Activated CD4-positive, alpha-beta T cell treated with anti-CD3 and anti-CD28 coated beads, Interleukin-2, amount 10 ng/mL, durations not matched to agents 7 days and 5 days (primary cell): ENCODE measurements around the gene UFC1. TPM values are rescaled to one million over a fixed set of nuclear protein-coding genes. Genes with fewer than 3 reads are reported as not detected.

Source experiments
- CTCF ChIA-PET: fragments of 350-600 bp; sonication (Branson Sonifier 250); formaldehyde crosslinking; loops from one replicate; lab custom pipeline; 2021; ENCODE audit warnings: antibody characterized with exemption; lab: Charles Lee
- POLR2A ChIA-PET: fragments of 350-600 bp; sonication (Branson Sonifier 250); formaldehyde crosslinking; loops from one replicate; lab custom pipeline; 2021; ENCODE audit warnings: antibody characterized with exemption; lab: Charles Lee
- DNase-seq: peaks from one replicate; pipeline ENCODE4 v3.0.0-alpha.2; 2020
- H3K27ac Mint-ChIP-seq: one replicate; pipeline ENCODE4 v1.8.0; 2021; ENCODE audit warnings: mild to moderate bottlenecking, moderate library complexity, mixed read lengths
- H3K27me3 Mint-ChIP-seq: one replicate; pipeline ENCODE4 v1.8.0; 2021; ENCODE audit warnings: mixed read lengths
- H3K36me3 Mint-ChIP-seq: one replicate; pipeline ENCODE4 v1.8.0; 2021; ENCODE audit warnings: low read depth, mixed read lengths
- H3K4me1 Mint-ChIP-seq: one replicate; pipeline ENCODE4 v1.8.0; 2021; ENCODE audit warnings: mixed read lengths
- H3K4me3 Mint-ChIP-seq: one replicate; pipeline ENCODE4 v1.8.0; 2021; ENCODE audit warnings: mild to moderate bottlenecking, moderate library complexity, mixed read lengths
- H3K9me3 Mint-ChIP-seq: one replicate; pipeline ENCODE4 v1.8.0; 2021; ENCODE audit warnings: mixed read lengths
- total RNA-seq, 2 experiments: library from RNA; stranded (reverse); gene quantifications; one replicate each; pipeline ENCODE4 v1.2.3, GENCODE V29; 2021

UFC1 gene
- total RNA-seq, 2 experiments from 2014 or later: 115 to 120 TPM

DNA sequence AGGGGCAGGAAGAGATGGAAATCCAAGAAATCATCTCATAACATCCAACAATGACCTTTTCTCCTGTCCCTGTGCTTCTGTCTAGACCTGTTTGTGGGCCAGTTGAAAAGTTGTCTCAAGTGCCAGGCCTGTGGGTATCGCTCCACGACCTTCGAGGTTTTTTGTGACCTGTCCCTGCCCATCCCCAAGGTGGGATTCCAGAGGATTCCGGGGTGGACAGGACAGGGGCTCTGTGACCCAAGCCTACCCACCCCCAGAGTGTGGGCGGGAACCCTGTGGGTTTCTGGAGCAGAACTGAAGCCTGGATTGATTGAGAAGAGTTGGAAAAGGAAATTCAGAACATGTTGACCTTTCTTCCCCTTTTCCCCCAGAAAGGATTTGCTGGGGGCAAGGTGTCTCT is 10.0 kb downstream of the UFC1 start:
- H3K4me1 Mint-ChIP-seq: peaks cover 68% of the 10 kb centered on the region

DNA sequence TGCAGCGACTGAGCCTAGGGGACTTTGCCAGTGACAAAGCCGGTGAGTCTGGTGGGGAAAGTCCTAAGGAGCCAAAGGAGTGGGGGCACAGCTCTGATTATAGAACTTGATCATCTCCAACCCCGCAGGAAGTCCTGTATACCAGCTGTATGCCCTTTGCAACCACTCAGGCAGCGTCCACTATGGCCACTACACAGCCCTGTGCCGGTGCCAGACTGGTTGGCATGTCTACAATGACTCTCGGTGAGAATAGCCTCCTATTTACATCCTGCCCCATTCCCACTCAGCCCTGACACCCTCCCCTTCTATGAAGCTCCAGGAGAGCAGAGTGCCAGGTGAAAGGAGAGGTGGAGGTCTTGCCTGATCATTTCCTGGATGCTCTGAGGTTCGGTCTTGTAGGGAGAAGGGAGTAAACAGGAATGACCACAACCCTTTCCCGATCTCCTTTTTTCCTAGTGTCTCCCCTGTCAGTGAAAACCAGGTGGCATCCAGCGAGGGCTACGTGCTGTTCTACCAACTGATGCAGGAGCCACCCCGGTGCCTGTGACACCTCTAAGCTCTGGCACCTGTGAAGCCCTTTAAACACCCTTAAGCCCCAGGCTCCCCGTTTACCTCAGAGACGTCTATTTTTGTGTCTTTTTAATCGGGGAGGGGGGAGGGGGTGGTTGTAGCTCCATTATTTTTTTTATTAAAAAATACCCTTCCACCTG is 11.3 kb downstream of the UFC1 start:
- Mint-ChIP-seq H3K9me3 (no peaks in the 10 kb centered on the region), H3K36me3 (peaks cover 27% of the 10 kb centered on the region), H3K27me3 (no peaks in the 10 kb centered on the region), H3K27ac (peak overlapping the region; percentile 97), H3K4me1 (peaks cover 59% of the 10 kb centered on the region), H3K4me3 (peak overlapping the region; percentile 39)
- ChIA-PET CTCF (interaction anchor here (0.6 to 4.7 kb wide), 22 partner anchors 8 to 217 kb away, joined by 3 to 30 read pairs (median 5); partner anchors contain the start of genes ARHGAP30, B4GALT3, DEDD and FCER1G), POLR2A (no interaction called here)
- no peak for DNase-seq

More for the DNA sequence above, 10.0 kb downstream of the UFC1 start:
- Mint-ChIP-seq H3K27ac (no peak overlapping the region), H3K4me3 (no peak overlapping the region), H3K36me3 (peaks cover 34% of the 10 kb centered on the region), H3K9me3 (no peaks in the 10 kb centered on the region), H3K27me3 (no peaks in the 10 kb centered on the region)
- ChIA-PET CTCF (interaction anchor here (1.2 to 1.8 kb wide), 2 partner anchors 36 to 118 kb away, joined by 3 read pairs; partner anchors contain the start of gene USF1), POLR2A (no interaction called here)
- DNase-seq: no peak

DNA sequence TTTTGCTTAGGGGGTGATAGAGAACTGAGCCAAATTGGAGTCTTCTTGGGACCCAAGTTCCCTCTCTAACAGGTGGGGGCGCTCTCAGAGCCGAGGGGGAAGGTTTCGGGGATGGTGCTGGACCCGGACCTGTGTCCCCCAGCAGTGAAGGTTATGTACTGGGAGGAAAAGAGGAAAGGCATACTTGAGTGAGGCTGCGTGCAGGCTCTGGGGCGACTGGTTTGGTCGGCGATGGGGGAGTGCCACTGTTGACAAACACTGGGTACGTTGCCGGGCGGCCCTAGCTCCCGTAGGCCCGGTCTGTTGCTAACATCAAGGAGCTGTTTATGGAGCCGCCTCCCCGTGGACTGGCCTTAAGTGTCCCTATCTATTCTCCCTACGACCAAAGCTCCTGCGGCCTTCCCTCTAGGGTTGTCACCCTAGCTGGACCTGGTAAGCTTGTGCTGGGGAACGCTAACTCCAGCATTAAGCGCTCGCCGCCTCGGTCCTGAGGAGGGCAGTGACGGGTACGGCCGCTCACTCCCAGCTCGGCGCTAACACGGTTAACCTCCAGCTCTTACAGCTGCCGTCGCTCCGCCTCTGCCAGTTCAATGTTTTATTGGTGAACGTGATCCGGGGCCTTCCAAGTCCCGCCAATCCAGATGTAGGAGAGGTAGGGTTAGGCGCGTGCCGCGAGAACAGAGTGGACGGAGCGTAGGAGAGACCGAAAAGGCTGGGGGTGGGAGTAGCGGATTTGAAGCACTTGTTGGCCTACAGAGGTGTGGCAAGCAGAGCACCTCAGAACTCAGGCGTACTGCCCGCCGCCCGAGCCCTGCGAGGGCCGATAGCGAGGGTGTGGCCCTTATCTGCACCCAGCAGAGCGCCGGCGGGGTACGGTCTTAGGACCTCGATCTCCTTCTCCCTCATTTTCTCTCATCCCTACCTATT is 12.2 kb downstream of the UFC1 start, which contains the start of gene PPOX:
Gene PPOX (plus strand): TSS at position 685 of the 927 bp plus-strand sequence. CDS start 422 bp downstream, outside the sequence.
- Mint-ChIP-seq H3K27ac (peak within 1 kb of the TSS; percentile 97), H3K9me3 (no peaks in the 10 kb centered on the region), H3K4me1 (peaks cover 50% of the 10 kb centered on the region), H3K27me3 (no peaks in the 10 kb centered on the region), H3K4me3 (peak within 1 kb of the TSS; percentile 85), H3K36me3 (peaks cover 31% of the 10 kb centered on the region)
- DNase-seq: peak; percentile 98
- POLR2A ChIA-PET: interaction anchor here (0.8 to 1.3 kb wide), 2 partner anchors 16 to 60 kb away, joined by 4 to 6 read pairs; partner anchors contain the start of gene TOMM40L
- CTCF ChIA-PET: interaction anchor here (0.5 to 4.7 kb wide), 30 partner anchors 9 to 234 kb away, joined by 3 to 30 read pairs (median 4); partner anchors contain the start of genes ARHGAP30, B4GALT3, DEDD and FCER1G

DNA sequence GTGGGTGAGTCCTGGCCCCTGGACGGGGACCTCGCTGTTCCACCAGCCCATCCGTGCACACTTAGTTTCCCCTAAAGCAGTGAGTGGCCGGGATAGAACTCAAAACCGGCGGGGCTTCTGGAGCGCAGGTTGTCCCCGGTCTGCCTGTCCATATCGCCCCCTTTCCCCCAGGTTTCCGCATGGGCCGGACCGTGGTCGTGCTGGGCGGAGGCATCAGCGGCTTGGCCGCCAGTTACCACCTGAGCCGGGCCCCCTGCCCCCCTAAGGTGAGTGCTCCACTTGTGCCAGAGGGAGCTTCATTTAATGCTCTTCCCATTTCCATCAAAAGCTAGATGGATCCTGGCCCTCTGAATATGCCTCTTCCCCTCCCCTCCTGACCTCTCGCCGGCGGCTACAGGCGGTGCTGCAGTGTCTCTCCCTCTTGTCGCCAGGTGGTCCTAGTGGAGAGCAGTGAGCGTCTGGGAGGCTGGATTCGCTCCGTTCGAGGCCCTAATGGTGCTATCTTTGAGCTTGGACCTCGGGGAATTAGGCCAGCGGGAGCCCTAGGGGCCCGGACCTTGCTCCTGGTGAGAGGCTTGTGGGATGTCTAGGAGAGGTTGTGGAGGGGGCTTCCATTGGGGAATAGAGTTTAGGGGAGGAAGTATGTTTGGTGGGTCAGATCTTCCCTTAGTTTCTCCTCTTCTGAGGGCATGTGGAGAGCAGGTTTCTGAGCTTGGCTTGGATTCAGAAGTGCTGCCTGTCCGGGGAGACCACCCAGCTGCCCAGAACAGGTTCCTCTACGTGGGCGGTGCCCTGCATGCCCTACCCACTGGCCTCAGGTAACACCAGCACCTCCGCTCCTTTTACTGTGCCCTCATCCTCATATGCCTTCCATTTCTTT is 13.1 kb downstream of the UFC1 start:
- Mint-ChIP-seq H3K4me3 (peak overlapping the region; percentile 85), H3K27me3 (no peaks in the 10 kb centered on the region), H3K4me1 (peaks cover 42% of the 10 kb centered on the region), H3K36me3 (peaks cover 30% of the 10 kb centered on the region), H3K9me3 (no peaks in the 10 kb centered on the region), H3K27ac (peak overlapping the region; percentile 97)
- DNase-seq: no peak
- ChIA-PET POLR2A (interaction anchor here (0.5 to 1.3 kb wide), 2 partner anchors 16 to 147 kb away, joined by 3 to 6 read pairs; no protein-coding TSS in a partner anchor), CTCF (interaction anchor here (0.6 to 4.7 kb wide), 22 partner anchors 9 to 233 kb away, joined by 3 to 30 read pairs (median 6); partner anchors contain the start of genes B4GALT3, DEDD, KLHDC9 and NDUFS2)

DNA sequence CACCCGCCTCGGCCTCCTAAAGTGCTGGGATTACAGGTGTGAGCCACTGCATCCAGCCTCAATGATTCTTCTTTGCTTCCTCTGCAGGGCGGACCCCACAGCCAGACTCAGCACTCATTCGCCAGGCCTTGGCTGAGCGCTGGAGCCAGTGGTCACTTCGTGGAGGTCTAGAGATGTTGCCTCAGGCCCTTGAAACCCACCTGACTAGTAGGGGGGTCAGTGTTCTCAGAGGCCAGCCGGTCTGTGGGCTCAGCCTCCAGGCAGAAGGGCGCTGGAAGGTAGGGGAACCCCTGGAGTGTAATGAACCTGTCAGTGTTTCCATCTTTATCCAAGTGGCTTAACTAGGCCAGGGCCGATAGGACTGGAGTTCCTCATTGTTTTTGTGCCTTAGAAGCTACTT is 15.1 kb downstream of the UFC1 start:
- Mint-ChIP-seq H3K27ac (no peak overlapping the region), H3K4me1 (peaks cover 39% of the 10 kb centered on the region), H3K27me3 (no peaks in the 10 kb centered on the region), H3K4me3 (no peak overlapping the region), H3K9me3 (no peaks in the 10 kb centered on the region), H3K36me3 (peaks cover 33% of the 10 kb centered on the region)
- POLR2A ChIA-PET: no interaction called here
- CTCF ChIA-PET: interaction anchor here (1.0 to 4.7 kb wide), 5 partner anchors 8 to 57 kb away, joined by 3 to 30 read pairs (median 5); partner anchors contain the start of genes B4GALT3 and TOMM40L
- no peak for DNase-seq

DNA sequence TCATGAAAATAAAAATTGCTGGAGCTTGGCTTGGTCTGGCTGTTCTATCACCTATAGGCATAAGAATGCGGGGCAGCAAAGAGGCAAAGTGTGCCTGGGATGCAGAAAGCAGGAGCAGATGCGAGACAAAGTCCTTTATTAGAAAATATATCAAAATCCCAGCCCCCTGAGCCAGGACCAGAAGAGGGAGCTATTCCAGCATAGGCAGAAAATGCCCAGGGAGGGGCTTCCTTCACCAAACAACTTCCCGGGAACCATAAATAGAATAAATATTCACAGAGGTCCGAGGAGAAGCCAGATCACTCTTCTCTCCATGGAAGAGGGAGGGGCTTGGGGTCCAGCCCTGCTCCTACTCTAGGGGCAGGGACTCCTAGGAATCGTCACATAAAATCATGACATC is 17.4 kb downstream of the UFC1 start:
- peak overlapping the region; percentile 57 for H3K27ac Mint-ChIP-seq
- DNase-seq: no peak
- ChIA-PET POLR2A (no interaction called here), CTCF (interaction anchor here (0.5 to 2.3 kb wide), 3 partner anchors 8 to 283 kb away, joined by 3 to 14 read pairs (median 3); no protein-coding TSS in a partner anchor)
- H3K36me3 Mint-ChIP-seq: peaks cover 47% of the 10 kb centered on the region
- no peaks in the 10 kb centered on the region for H3K9me3 Mint-ChIP-seq
- H3K4me1 Mint-ChIP-seq: peaks cover 40% of the 10 kb centered on the region
- H3K4me3 Mint-ChIP-seq: no peak overlapping the region
- H3K27me3 Mint-ChIP-seq: no peaks in the 10 kb centered on the region

DNA sequence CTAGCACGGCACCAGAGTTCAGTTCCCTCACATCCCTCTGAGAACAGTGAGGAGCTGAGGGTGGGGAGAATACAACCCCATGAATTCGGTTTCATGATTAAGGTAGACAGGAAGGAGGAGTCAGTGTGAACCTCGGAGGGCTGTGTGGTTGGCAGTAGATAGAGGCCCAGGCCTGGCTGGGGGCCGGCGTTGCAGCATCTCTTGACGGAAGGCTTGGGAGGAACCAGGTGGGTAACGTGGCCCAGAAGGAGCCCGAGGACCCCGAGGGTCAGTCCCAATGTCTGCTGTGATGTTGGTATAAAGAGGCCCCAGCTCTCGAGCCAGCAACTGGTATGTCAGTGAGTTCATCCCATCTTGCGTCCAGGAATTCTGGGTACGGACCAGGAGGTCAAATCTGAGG is 17.9 kb downstream of the UFC1 start:
- no peak overlapping the region for H3K4me3 Mint-ChIP-seq
- peaks cover 50% of the 10 kb centered on the region for H3K36me3 Mint-ChIP-seq
- H3K4me1 Mint-ChIP-seq: peaks cover 45% of the 10 kb centered on the region
- ChIA-PET POLR2A (no interaction called here), CTCF (interaction anchor here (2.3 kb wide), 1 partner anchor 10 kb away, joined by 14 read pairs; no protein-coding TSS in a partner anchor)
- H3K27me3 Mint-ChIP-seq: no peaks in the 10 kb centered on the region
- H3K9me3 Mint-ChIP-seq: no peaks in the 10 kb centered on the region
- no peak overlapping the region for H3K27ac Mint-ChIP-seq
- DNase-seq: no peak

DNA sequence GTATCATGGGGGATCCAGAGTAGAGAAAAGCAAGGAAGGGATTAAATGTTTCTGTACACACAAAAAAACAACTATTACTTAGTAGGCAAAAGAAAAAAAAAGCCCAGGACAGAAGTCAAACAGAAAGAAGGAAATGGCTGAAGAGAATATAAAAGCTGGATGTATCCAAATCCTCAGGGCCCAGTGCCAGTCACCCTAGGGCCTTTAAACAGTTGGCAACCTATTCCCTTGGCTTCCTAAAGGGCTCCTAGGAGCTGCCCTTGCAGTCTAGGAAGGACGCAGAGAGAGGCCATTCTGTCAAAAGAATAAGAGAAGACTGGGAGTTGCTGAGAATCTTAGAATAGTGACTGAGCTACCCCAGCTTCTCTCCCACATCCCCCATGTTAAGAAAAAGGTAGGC is 18.6 kb downstream of the UFC1 start:
- Mint-ChIP-seq H3K4me1 (peaks cover 44% of the 10 kb centered on the region), H3K36me3 (peaks cover 50% of the 10 kb centered on the region), H3K27me3 (no peaks in the 10 kb centered on the region), H3K27ac (no peak overlapping the region), H3K4me3 (no peak overlapping the region), H3K9me3 (no peaks in the 10 kb centered on the region)
- ChIA-PET CTCF (no interaction called here), POLR2A (no interaction called here)
- DNase-seq: no peak

DNA sequence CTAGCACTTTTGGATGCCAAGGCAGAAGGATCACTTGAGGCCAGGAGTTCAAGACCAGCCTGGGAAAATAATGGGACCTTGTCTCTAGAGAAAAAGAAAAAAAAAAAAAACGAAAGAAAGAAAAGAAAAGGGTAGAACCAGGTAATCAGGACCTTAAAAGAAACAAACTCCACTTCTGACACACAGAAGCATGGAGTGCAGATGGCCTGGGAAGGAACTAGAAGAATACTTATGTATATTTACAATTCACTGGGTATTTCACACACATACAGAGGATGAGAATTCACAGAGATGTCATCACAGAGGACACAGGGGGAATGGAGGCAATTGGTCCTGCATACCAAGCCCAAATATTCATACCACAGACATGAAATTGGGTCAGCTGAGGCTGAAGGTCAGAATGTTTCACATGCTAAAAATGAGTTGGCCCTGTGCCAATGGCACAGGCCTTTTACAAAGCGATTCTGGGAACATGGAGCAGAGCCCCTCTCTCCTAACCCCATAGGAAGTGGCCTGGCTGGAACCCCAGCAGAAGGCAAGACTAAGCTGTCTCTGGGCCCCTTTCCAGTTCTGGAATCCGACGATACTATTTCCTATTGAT is 19.1 kb downstream of the UFC1 start:
- H3K36me3 Mint-ChIP-seq: peaks cover 50% of the 10 kb centered on the region
- H3K27ac Mint-ChIP-seq: no peak overlapping the region
- peaks cover 47% of the 10 kb centered on the region for H3K4me1 Mint-ChIP-seq
- no peak for DNase-seq
- no peaks in the 10 kb centered on the region for H3K27me3 Mint-ChIP-seq
- ChIA-PET CTCF (no interaction called here), POLR2A (no interaction called here)
- no peak overlapping the region for H3K4me3 Mint-ChIP-seq
- no peaks in the 10 kb centered on the region for H3K9me3 Mint-ChIP-seq

DNA sequence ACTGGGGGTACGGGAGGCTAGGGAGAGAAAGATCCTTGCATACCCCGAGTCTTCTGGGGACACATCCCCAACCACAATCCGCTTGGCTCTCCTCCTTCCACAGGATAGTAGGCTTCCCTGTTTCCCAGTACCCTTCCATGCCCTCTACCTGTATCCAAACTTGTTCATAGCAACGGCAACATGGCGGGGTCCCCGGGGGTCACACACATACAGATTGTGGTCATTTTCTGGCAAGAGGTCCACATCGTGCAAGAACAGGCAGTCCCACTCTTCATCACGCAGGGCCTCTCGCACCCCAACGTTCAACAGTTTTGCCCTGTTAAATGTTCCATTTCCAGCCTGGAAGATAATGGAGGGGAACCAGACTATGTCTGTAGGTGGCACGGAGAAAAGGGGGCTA is 19.9 kb downstream of the UFC1 start:
- H3K9me3 Mint-ChIP-seq: no peaks in the 10 kb centered on the region
- H3K27me3 Mint-ChIP-seq: no peaks in the 10 kb centered on the region
- peaks cover 47% of the 10 kb centered on the region for H3K4me1 Mint-ChIP-seq
- CTCF ChIA-PET: no interaction called here
- no peak overlapping the region for H3K27ac Mint-ChIP-seq
- POLR2A ChIA-PET: no interaction called here
- DNase-seq: no peak
- H3K4me3 Mint-ChIP-seq: no peak overlapping the region
- H3K36me3 Mint-ChIP-seq: peaks cover 50% of the 10 kb centered on the region

DNA sequence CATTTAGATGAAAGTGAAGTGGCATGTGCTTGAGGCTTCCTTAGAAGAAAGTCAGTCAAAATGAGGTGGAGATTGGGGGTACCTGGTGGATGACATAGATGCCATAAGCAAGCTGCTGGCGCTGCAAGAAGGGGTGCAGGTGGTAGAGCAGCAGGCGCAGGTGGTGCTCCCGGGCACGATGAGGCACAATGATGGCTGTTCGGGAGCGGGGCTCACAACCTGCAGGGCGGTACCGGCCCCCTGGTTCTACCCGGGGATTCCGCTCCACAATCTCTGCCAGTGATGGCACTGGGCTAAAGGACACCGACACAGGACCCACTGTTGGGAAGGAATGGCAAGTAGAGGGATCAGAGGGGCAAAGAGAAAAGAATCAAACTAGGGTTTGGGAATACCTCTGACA is 21.1 kb downstream of the UFC1 start:
- CTCF ChIA-PET: interaction anchor here (3.2 kb wide), 1 partner anchor 9 kb away, joined by 23 read pairs; the partner anchor contains the start of gene PPOX
- H3K4me3 Mint-ChIP-seq: peak overlapping the region; percentile 6
- no peaks in the 10 kb centered on the region for H3K9me3 Mint-ChIP-seq
- H3K36me3 Mint-ChIP-seq: peaks cover 51% of the 10 kb centered on the region
- H3K27ac Mint-ChIP-seq: no peak overlapping the region
- no peak for DNase-seq
- no peaks in the 10 kb centered on the region for H3K27me3 Mint-ChIP-seq
- peaks cover 53% of the 10 kb centered on the region for H3K4me1 Mint-ChIP-seq
- POLR2A ChIA-PET: no interaction called here
